DND-41 (cell line): ENCODE data around the gene GABBR2.

ENCODE experiments used
- CTCF ChIP-seq: IDR thresholded peaks from 2 replicates; pipeline ENCODE4 v1.5.1; 2012; ENCODE audit warnings: borderline replicate concordance, low read length, moderate library complexity, mild to moderate bottlenecking; ENCODE audit not compliant: poor library complexity, severe bottlenecking; ENCODE audit errors: extremely low read depth
- EZH2 ChIP-seq: IDR thresholded peaks from 3 replicates; pipeline ENCODE4 v1.6.1; 2012; ENCODE audit warnings: borderline replicate concordance, low read depth, mild to moderate bottlenecking, moderate library complexity, low read length, inconsistent platforms; ENCODE audit not compliant: severe bottlenecking

GRCh38 chr9:98432960-98433359 is 275.8 kb downstream of the GABBR2 start:
- no peak for TF ChIP-seq CTCF
- TF ChIP-seq EZH2: no peak
